Measurements from ENCODE around the gene LRRC2. TPM values are rescaled to one million over a fixed set of nuclear protein-coding genes. Genes with fewer than 3 reads are reported as not detected.

The LRRC2 gene
- total RNA-seq, 1 experiment from 2014 or later, result 0.26 TPM

DNA sequence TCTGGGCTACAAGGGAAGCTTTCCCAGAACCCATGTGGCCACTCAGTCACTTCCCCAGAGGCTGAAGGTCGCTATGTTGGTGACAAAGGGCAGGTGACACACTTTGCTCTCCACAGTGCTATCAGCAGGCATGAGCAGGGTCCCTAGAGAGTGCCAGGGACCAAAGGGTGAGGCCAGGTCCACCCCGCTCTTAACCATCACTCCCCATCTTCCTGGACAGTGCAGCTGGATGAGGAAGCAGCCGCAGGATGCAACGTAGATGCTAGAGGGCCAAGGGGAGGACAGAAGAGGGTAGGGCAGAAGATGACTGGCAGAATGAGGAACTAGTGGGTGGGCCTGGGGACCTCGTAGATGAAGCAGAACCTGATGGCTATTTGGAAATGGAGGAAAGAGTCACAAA, 87.8 kb downstream of the LRRC2 start:
- no peaks in the 10 kb centered on the region for H4K20me1 ChIP-seq (ENCODE audit: low read length)
- no peaks in the 10 kb centered on the region for H3K9me2 ChIP-seq (replicated peaks; ENCODE audit: low read length)
- BruUV-seq (replicated peaks), result no TSS peak
- no peaks in the 10 kb centered on the region; the same call in 1 of the 2 replicates for H3K4me1 ChIP-seq (ENCODE audit: insufficient read depth, low read length)
- no peak overlapping the region for H2AFZ ChIP-seq (ENCODE audit: low read length)
- ATAC-seq, result no peak
- ChIA-PET POLR2A (ENCODE audit: unreplicated experiment) (no interaction called here), CTCF (no interaction called here)
- H3K9me3 ChIP-seq (ENCODE audit: low read length), result no peaks in the 10 kb centered on the region
- intact Hi-C loops (cut with micrococcal nuclease), result no loop called here
- H3K27ac ChIP-seq (ENCODE audit: low read length), result no peak overlapping the region
- peaks cover 5% of the 10 kb centered on the region; the same call in 1 of the 2 replicates for H3K27me3 ChIP-seq (ENCODE audit: low read length)
- H3K4me3 ChIP-seq (ENCODE audit: low read length), result no peak overlapping the region
- no peak overlapping the region for H3K9ac ChIP-seq (ENCODE audit: low read length)
- H3K4me2 ChIP-seq (ENCODE audit: low read length), result no peak overlapping the region
- H3K79me2 ChIP-seq (ENCODE audit: low read length), result no peaks in the 10 kb centered on the region
- no peaks in the 10 kb centered on the region for H3K36me3 ChIP-seq (ENCODE audit: low read depth, low read length)
- H3F3A ChIP-seq (ENCODE audit: low read length, unreplicated experiment), result no peaks in the 10 kb centered on the region
- no peak for DNase-seq
- TF ChIP-seq EZH2 (IDR thresholded peaks at IDR 0.05; ENCODE audit: low read length, unreplicated experiment) (no peak), EZH2phosphoT487 (IDR thresholded peaks at IDR 0.05; ENCODE audit: borderline replicate concordance, low read length) (no peak)
- TF ChIP-seq, protein P1, sequence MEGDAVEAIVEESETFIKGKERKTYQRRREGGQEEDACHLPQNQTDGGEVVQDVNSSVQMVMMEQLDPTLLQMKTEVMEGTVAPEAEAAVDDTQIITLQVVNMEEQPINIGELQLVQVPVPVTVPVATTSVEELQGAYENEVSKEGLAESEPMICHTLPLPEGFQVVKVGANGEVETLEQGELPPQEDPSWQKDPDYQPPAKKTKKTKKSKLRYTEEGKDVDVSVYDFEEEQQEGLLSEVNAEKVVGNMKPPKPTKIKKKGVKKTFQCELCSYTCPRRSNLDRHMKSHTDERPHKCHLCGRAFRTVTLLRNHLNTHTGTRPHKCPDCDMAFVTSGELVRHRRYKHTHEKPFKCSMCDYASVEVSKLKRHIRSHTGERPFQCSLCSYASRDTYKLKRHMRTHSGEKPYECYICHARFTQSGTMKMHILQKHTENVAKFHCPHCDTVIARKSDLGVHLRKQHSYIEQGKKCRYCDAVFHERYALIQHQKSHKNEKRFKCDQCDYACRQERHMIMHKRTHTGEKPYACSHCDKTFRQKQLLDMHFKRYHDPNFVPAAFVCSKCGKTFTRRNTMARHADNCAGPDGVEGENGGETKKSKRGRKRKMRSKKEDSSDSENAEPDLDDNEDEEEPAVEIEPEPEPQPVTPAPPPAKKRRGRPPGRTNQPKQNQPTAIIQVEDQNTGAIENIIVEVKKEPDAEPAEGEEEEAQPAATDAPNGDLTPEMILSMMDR (conservative IDR thresholded peaks at IDR 0.05; ENCODE audit: low read depth, low read length), result no peak

DNA sequence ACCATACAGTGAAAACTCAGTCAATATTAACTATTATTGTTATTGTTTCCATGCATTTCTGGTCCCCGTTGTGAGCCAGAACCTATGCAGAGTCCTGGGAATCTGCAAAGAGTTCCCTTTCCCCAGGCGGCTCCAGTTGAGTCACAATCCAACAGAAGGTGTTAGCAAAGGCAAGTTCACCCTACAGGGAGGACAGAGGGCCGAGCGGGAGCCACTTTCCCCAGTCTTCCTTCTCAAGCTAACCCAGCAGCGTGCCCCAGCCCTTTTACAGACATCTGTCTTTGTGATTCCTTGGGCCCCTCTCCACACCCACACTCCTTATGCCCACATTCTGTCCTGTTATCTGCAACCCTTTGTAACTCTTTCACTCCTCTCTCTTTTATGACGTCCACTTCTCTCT, 88.3 kb downstream of the LRRC2 start:
- peaks cover 5% of the 10 kb centered on the region; the same call in 1 of the 2 replicates for H3K27me3 ChIP-seq (ENCODE audit: low read length)
- no peaks in the 10 kb centered on the region for H3K9me2 ChIP-seq (replicated peaks; ENCODE audit: low read length)
- H3F3A ChIP-seq (ENCODE audit: low read length, unreplicated experiment), result no peaks in the 10 kb centered on the region
- no peak overlapping the region for H3K27ac ChIP-seq (ENCODE audit: low read length)
- H3K9ac ChIP-seq (ENCODE audit: low read length), result no peak overlapping the region
- no peaks in the 10 kb centered on the region for H4K20me1 ChIP-seq (ENCODE audit: low read length)
- DNase-seq (no peak), ATAC-seq (no peak)
- H3K79me2 ChIP-seq (ENCODE audit: low read length), result no peaks in the 10 kb centered on the region
- no peak overlapping the region for H3K4me2 ChIP-seq (ENCODE audit: low read length)
- no peak overlapping the region for H3K4me3 ChIP-seq (ENCODE audit: low read length)
- H2AFZ ChIP-seq (ENCODE audit: low read length), result no peak overlapping the region
- no TSS peak for BruUV-seq (replicated peaks)
- H3K36me3 ChIP-seq (ENCODE audit: low read depth, low read length), result no peaks in the 10 kb centered on the region
- CTCF ChIA-PET, result no interaction called here
- no peaks in the 10 kb centered on the region; the same call in 1 of the 2 replicates for H3K4me1 ChIP-seq (ENCODE audit: insufficient read depth, low read length)
- H3K9me3 ChIP-seq (ENCODE audit: low read length), result no peaks in the 10 kb centered on the region
- TF ChIP-seq EZH2 (IDR thresholded peaks at IDR 0.05; ENCODE audit: low read length, unreplicated experiment), result no peak
- POLR2A ChIA-PET (ENCODE audit: unreplicated experiment), result no interaction called here
- intact Hi-C loops (cut with micrococcal nuclease), result no loop called here

DNA sequence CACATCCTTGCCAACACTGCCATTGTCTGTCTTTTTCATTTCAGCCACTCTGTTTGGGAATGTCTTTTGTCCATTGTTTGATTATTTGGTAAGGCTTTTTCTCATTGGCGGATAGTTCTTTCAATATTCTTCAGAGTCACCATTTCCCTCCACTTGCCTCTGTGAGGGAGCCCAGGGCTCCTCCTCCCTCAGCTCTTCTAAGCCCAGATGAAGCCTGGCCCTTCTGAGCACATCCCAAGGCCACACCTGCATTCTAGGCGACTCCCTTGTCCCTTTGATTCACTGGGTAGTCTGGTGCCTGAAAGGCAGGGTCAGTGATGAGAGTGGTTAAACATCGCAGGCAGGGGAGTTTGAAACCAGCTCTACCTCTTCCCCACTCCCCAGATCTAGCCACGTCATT, 89.0 kb downstream of the LRRC2 start:
- no peaks in the 10 kb centered on the region for H3F3A ChIP-seq (ENCODE audit: low read length, unreplicated experiment)
- H3K36me3 ChIP-seq (ENCODE audit: low read depth, low read length), result no peaks in the 10 kb centered on the region
- CTCF ChIA-PET, result no interaction called here
- H3K9me3 ChIP-seq (ENCODE audit: low read length), result no peaks in the 10 kb centered on the region
- H3K4me3 ChIP-seq (ENCODE audit: low read length), result no peak overlapping the region
- intact Hi-C loops (cut with micrococcal nuclease), result no loop called here
- no TSS peak for BruUV-seq (replicated peaks)
- no peak overlapping the region for H2AFZ ChIP-seq (ENCODE audit: low read length)
- DNase-seq (no peak), ATAC-seq (no peak; the same call in 1 of the 2 replicates)
- no peaks in the 10 kb centered on the region for H4K20me1 ChIP-seq (ENCODE audit: low read length)
- H3K9me2 ChIP-seq (replicated peaks; ENCODE audit: low read length), result no peaks in the 10 kb centered on the region
- H3K4me2 ChIP-seq (ENCODE audit: low read length), result no peak overlapping the region
- H3K27me3 ChIP-seq (ENCODE audit: low read length), result peaks cover 5% of the 10 kb centered on the region; the same call in 1 of the 2 replicates
- H3K9ac ChIP-seq (ENCODE audit: low read length), result no peak overlapping the region
- no peaks in the 10 kb centered on the region for H3K79me2 ChIP-seq (ENCODE audit: low read length)
- H3K4me1 ChIP-seq (ENCODE audit: insufficient read depth, low read length), result no peaks in the 10 kb centered on the region; the same call in 1 of the 2 replicates
- POLR2A ChIA-PET (ENCODE audit: unreplicated experiment), result no interaction called here
- TF ChIP-seq EZH2phosphoT487 (IDR thresholded peaks at IDR 0.05; ENCODE audit: borderline replicate concordance, low read length) (no peak), EZH2 (IDR thresholded peaks at IDR 0.05; ENCODE audit: low read length, unreplicated experiment) (no peak)
- TF ChIP-seq, protein P1 (conservative IDR thresholded peaks at IDR 0.05; ENCODE audit: low read depth, low read length), result no peak
- no peak overlapping the region for H3K27ac ChIP-seq (ENCODE audit: low read length)

Measured in PC-3 (cell line).